Brain microvascular endothelial cell (primary cell): ENCODE data around the gene FBN1.

Source experiments
- DNase-seq: peaks from one replicate; pipeline ENCODE4 v3.0.0-alpha.2; 2020
- H3K27ac ChIP-seq: fragments of 250-450 bp; sonication (Bioruptor Pico); 2 replicates; pipeline ENCODE4 v1.5.1; 2020; ENCODE audit warnings: mild to moderate bottlenecking, moderate library complexity
- H3K27me3 ChIP-seq: fragments of 250-450 bp; sonication (Bioruptor Pico); replicated peaks from 2 replicates; pipeline ENCODE4 v1.5.1; 2020; ENCODE audit warnings: mild to moderate bottlenecking
- H3K36me3 ChIP-seq: fragments of 250-450 bp; sonication (Bioruptor Pico); replicated peaks from 2 replicates; pipeline ENCODE4 v1.5.1; 2020; ENCODE audit warnings: mild to moderate bottlenecking
- H3K4me3 ChIP-seq: 2 replicates; pipeline ENCODE4 v1.5.1; 2011; ENCODE audit warnings: low read depth, mild to moderate bottlenecking, control low read depth, low read length, moderate library complexity
- in situ Hi-C: cut with HindIII; loops from 2 replicates; pipeline ENCODE4 v1.10.0; 2017; ENCODE audit warnings: low sequenced_read_pairs, low pct_ligation_motif_present
- TF ChIP-seq, protein P1 (sequence below): IDR thresholded peaks from 2 replicates; pipeline ENCODE4 v1.5.1; 2011; ENCODE audit warnings: low read depth, mild to moderate bottlenecking, moderate library complexity, low read length, control low read depth, inconsistent platforms; ENCODE audit errors: missing control alignments

FBN1 gene

DNA sequence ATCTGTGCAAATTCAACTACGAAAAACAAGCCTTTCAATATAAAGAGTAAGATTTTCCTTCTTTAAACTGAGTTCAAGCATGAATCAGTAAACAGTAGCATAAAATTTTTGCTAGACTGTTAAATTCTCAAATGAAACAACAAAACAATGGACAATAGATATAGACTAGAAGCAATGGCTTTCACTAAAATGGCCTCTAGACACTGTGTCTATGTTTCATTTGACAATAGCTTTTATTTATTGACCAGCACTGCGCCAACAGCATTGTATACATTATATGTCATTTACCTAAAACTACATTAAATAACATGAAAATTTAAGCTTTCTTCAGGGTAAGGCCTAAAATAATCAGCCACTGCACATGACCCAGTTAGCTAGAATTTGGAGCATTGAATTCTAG lies 165.8 kb downstream of the FBN1 start:
- H3K27ac ChIP-seq = no peak overlapping the region
- TF ChIP-seq, protein P1, sequence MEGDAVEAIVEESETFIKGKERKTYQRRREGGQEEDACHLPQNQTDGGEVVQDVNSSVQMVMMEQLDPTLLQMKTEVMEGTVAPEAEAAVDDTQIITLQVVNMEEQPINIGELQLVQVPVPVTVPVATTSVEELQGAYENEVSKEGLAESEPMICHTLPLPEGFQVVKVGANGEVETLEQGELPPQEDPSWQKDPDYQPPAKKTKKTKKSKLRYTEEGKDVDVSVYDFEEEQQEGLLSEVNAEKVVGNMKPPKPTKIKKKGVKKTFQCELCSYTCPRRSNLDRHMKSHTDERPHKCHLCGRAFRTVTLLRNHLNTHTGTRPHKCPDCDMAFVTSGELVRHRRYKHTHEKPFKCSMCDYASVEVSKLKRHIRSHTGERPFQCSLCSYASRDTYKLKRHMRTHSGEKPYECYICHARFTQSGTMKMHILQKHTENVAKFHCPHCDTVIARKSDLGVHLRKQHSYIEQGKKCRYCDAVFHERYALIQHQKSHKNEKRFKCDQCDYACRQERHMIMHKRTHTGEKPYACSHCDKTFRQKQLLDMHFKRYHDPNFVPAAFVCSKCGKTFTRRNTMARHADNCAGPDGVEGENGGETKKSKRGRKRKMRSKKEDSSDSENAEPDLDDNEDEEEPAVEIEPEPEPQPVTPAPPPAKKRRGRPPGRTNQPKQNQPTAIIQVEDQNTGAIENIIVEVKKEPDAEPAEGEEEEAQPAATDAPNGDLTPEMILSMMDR = no peak
- H3K27me3 ChIP-seq = no peaks in the 10 kb centered on the region
- DNase-seq = no peak
- in situ Hi-C loops = no loop called here
- no peak overlapping the region for H3K4me3 ChIP-seq
- peaks cover 87% of the 10 kb centered on the region for H3K36me3 ChIP-seq

DNA sequence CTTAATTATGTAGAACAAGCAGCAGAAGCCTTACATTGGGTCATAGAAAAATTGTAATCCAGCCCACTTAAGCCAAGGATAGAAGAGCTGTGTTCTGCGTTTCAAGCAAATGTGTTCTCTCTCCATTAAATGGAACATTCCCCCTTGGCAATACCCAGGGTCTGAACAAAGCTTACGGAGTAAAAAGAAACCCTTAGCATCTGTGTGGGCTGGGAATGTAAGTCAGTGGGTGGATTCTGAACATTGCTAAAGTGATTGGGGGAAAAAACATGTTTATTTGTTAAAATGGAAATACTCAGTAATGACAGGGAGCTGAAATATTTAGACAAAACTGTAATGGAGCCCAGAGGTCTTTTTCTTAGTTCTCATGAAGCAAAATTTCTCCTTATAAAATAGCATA lies 166.9 kb downstream of the FBN1 start:
- H3K27me3 ChIP-seq = no peaks in the 10 kb centered on the region
- H3K4me3 ChIP-seq = no peak overlapping the region
- no peak overlapping the region for H3K27ac ChIP-seq
- no peak for DNase-seq
- in situ Hi-C loops = no loop called here
- H3K36me3 ChIP-seq = peaks cover 87% of the 10 kb centered on the region
- TF ChIP-seq, protein P1 = no peak

GRCh38 chr15:48477795-48478360 lies 167.6 kb downstream of the FBN1 start:
- no peak overlapping the region for H3K27ac ChIP-seq
- in situ Hi-C loops = no loop called here
- no peaks in the 10 kb centered on the region for H3K27me3 ChIP-seq
- peaks cover 91% of the 10 kb centered on the region for H3K36me3 ChIP-seq
- no peak for DNase-seq
- TF ChIP-seq, protein P1 = no peak
- no peak overlapping the region for H3K4me3 ChIP-seq

DNA sequence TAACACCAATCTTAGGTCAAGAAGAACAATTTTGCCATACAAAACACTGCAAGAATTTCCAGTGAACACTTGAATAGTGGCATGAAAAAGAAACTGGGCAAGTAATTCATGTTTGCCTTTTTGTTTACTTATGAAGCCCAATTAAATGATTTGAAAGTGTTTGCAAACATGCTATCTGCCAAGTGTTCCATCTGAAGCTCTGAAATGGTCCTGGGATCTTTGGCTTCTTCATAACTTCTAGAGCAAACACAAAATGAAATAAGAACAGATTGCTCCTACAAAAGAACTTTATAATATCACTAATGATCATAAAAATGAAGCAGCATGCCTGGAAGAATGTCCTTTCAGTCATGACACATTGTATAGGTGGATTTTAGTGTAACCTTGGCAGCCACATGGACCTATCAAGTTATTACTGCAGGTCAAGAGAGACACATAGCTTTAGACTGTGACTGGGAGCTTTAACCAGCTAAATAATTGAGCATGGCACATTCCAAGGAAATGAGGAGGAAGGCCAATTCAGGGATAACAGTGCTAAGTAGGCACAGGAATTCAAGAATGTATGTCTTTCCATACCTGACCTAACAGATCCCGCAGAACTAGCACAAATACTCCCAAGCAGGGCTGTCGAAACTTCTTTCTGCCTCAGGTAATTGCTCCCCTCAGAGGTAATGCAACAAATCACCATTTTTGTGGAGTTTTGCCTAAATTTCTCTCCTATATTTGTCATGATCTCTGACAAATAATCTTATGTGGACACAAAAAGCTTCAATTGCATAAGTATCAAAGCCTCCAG lies 169.7 kb downstream of the FBN1 start:
- no peaks in the 10 kb centered on the region for H3K27me3 ChIP-seq
- H3K4me3 ChIP-seq = no peak overlapping the region
- peaks cover 91% of the 10 kb centered on the region for H3K36me3 ChIP-seq
- TF ChIP-seq, protein P1 = no peak
- no peak for DNase-seq
- H3K27ac ChIP-seq = no peak overlapping the region
- in situ Hi-C loops = no loop called here

GRCh38 chr15:48473667-48474066 lies 171.8 kb downstream of the FBN1 start:
- Histone ChIP-seq H3K4me3 (no peak overlapping the region), H3K36me3 (peaks cover 89% of the 10 kb centered on the region), H3K27ac (no peak overlapping the region), H3K27me3 (no peaks in the 10 kb centered on the region)
- in situ Hi-C loops = no loop called here
- no peak for DNase-seq
- TF ChIP-seq, protein P1 = no peak
